ENCODE measurements around the gene KATNIP.

Gene KATNIP

GRCh38 chr16:27549746-27550581 lies at the start of gene KATNIP, which contains the start of gene GTF3C1:
Gene KATNIP, plus strand, starts transcription at chr16:27550144. Its CDS starts 27 bp downstream, at chr16:27550171.
Gene GTF3C1, minus strand, starts transcription at chr16:27549913. Its CDS starts 23 bp downstream, at chr16:27549890.
- peak; percentile 100 for DNase-seq

GRCh38 chr16:27500801-27501200 lies 49.1 kb upstream of the KATNIP start:
- no peak for DNase-seq

GRCh38 chr16:27503662-27504061 lies 46.3 kb upstream of the KATNIP start:
- no peak for DNase-seq

DNA sequence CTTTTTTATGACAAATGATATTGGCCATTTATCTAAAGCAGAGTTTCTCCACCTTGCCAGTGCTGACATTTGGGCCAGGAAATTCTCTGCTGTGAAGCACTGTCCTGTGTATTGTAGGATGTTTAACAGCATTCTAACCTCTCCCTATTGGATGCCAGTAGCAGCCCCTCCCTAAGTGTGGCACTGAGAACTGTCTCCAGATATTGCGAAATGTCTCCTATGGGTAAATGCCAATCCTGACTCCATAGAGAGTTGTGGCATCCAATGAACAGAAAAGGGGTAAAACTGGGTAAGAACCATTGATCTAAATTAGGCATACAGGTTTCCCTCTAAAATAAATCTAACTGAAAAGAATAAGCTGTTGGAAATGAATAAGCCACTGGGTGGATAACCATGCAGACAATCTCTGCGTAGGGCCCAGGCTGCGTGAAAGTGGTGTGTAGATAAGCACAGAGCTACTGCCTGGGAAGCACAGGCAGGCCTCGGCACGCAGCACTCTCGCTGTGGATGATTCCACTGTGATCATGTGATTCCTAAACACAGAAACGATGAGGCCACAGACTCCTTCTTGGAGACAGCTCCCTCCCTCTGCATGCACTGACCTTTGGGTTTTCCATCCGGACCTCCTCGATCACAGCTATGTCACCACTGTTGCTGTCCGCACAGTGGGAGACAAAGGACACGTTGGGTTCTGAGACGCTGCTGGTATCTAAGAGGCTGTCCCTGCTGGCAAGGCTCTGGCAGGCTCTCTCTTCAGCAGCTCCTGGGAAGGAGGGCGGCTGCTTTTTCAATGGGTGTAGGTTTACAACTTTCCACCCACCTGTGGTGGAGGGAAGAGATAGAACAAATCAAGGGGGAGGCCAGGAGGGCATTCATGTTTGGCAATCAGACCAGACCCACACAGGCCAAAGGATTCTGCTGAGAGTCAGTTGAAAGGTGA lies 44.4 kb upstream of the KATNIP start:
- no peak for DNase-seq

DNA sequence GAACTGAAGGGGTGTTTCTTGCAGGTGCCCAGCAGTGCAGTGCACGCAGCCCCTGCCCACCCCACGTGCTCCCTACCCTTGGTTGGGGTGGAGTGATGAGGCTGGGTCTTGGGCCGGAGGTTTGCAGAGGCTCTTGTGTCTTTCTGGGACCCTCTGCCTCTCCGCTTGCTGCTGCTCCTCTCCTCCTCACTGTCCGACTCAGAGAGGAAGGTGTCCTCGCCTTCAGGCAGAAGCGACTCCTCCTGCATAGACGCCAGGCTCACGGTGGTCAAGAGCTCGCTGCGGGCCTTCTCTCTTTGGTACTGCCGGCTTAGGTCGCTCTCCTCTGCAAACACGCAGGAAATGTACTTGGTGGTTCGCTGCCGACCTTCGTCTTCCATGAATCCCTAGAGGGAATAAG lies 43.2 kb upstream of the KATNIP start:
- DNase-seq = no peak

- DNase-seq = no peak
These were observed 41.5 kb upstream of the KATNIP start for GRCh38 chr16:27508476-27508875.

- no peak for DNase-seq
These were observed 38.1 kb upstream of the KATNIP start for GRCh38 chr16:27511657-27512448.

DNA sequence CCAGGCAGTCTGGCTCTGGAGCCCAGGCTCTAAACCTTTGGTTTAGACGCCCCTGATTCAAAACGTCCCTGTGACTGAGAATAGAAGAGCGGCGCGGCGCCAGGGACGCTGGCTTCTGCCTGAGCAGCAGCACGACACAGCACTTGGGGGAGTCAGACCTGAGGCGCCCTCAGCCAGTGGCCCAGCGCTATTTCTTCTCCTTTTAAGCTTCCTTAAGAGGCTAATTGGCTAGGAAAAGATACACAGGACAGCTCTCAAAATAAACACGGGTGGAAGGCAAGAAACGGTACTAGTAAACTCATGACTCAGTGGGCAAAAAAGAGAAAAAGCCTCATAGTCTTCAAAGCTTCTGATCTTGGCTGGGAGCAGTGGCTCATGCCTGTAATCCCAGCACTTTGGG lies 35.1 kb upstream of the KATNIP start:
- no peak for DNase-seq

- peak; percentile 27 for DNase-seq
These were observed 34.0 kb upstream of the KATNIP start for GRCh38 chr16:27515874-27516353.

DNA sequence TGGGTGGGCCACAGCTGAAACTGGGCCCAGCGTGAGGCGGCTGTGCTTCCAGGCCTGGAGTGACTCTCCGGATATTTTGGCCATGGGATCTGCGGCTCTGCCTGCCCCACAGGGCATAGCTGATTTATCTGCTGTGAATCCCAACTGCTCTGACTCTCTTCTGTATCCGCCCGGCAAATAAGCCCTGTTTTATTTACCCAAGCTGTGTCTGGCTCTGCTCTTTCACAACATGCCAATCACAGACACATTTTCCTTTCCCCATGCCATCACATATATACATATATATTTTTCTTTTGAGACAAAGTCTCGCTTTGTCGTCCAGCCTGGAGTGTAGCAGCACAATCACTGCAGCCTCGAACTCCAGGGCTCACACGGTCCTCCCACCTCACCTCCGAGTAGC lies 33.6 kb upstream of the KATNIP start:
- no peak for DNase-seq

GRCh38 chr16:27517664-27518063 lies 32.3 kb upstream of the KATNIP start:
- no peak for DNase-seq

DNA sequence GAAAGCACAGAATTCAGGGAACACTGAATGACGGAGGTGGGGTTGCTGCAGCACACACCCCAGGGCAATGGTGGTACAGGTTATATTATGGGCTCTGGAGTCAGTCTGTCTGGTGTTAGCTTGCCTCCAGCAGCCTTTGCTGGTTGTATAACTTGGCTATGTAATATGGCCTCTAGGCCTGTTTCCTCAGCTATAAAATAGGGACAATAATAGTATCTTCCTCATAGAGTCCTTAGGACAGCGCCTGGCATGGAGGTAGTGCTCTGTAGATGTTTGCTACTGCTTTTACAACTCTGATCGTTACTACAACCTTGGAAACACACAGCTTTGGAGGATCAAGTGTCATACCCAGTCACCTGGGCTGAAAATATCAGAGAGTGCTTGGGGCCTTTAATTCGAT lies 31.7 kb upstream of the KATNIP start:
- DNase-seq = no peak

DNA sequence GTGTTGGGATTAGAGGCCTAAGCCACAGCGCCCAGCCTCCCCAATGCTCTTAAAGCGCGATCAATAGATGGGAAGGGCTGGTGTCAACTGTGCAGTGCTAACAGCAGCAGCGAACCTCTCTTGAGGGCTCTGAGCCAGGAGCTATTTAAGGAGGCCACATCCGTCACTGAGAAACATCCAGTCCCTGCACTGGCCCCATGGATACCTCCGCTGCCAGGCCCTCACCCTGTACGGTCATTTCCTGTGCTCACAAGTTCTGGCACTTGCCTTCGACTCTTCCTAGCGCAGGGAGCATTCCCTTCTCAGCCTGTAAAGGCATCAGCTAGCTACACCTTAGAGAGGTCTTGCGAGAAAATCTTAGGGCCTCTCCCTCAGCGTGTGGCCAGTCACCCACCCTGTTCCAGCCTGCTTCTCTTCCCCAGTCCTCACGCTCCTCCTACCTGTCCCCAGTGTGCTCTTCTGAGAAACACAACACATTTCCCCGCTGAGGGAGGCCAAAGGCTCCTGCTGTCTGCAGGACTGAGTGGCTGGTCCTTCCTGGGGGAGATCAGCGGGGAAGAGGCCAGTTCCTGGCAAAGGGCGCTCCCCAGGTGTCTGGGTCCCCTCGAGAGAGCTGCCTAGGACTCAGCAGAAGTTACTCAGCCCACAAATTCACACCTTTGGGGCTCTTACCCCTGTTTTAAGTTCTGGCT lies 28.8 kb upstream of the KATNIP start:
- no peak for DNase-seq

DNA sequence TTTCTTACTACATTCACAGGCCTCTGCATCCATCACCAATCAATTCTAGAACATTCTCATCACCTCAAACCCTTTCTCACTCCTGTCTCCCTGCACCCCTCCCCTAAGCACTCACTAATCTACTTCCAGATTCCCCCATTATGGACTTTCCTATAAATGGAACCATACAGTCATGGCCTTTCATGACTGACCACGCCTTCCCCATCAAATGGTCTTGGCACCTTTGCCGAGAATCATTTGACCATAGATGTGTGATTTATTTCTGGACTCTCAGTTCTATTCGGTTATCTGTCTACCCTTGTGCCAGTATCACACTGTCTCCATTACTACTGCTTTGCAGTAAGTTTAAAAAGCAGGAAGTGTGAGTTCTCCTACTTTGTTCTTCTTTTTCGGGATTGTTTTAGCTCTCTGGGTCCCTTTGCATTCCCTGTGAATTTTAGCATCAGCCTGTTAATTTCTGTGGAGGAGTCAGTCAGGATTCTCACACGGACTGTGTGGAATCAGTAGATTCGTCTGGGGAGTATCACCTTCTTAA lies 27.7 kb upstream of the KATNIP start:
- no peak for DNase-seq

GRCh38 chr16:27526180-27526579 lies 23.8 kb upstream of the KATNIP start:
- DNase-seq = no peak

DNA sequence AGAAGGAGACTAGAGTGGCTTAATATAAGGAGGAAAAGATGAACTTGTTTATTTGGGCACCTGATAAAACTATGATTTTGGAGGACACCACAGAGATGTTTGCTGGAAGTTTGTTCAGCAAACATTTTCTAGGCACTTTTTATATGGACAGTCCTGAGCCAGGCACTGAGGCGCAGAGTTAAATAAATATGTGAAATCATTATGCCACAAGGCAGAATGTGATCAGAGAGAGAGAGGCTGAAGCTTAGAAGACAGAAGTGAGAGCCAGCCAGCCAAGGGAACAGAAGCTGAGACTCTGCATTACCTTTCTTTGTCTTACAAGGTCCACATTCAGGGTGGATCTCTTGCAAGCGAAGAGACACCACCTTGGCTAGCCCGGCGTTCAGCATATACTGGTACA lies 21.6 kb upstream of the KATNIP start:
- no peak for DNase-seq

GRCh38 chr16:27529962-27530361 lies 20.0 kb upstream of the KATNIP start:
- no peak for DNase-seq

GRCh38 chr16:27531186-27531585 lies 18.8 kb upstream of the KATNIP start:
- no peak for DNase-seq

DNA sequence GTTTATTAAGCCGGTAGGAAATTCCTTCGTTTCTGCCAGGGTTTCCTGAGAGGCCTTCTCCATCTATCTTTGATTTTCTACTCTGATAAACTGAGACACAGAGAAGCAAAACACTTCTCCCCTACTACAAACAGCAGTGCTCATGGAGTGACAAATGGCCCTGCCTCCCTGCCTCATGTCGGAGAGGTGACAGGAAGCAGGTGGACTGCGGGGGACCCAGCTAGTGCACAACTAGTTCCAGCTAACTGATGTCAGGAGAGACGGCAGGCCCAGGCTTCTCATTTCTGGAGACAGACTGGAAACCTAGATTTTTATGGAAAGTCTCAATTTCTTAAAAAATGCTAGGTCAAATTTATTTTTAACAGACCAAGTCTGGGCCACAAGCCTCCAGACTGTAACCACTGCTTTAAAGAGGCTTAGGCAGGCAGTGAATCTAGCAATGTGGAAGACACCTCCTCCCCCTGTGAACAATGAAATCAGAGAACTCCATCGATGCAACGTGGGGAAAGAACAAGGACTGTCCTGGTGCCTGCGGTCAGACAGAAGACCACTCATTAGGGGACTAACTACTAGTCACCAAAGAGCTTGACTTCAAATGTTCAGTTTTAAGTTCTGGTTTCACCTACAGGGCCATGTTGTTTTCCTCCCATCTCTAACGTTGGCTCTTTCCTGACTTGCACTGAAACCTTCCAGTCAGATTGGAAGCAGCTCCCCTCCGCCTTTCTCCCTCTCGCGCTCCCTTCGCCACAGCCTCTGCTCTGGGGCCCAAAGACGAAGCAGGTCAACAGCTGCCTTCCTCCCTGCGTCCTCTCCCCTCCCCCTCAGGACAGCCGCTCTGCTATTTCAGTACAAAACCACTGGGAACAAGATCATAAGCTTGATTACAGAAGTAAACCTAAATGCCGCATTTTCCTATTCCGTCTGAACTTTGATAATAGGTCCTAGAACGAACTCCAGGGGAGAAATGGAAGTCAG lies 17.8 kb upstream of the KATNIP start:
- no peak for DNase-seq

GRCh38 chr16:27534256-27534655 lies 15.7 kb upstream of the KATNIP start:
- no peak for DNase-seq

DNA sequence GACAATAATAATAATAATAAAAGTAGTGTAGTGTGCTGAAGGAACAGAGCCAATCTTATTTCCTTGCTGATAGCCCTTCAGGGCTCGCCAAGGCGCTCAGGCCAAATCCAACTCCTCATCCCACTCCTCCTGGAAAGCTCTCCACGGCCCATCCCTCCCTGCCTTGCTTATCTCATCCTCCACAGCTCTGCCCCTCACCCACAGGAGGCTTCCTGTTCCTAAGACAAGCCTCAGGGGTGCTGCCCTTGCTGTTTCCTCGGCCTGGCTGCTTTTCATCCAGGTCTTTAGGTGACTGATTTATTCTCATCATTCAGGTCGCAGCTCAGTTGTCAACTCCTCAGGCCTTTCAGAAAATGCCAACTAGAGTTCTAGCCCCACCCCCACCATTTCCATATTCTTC lies 11.4 kb upstream of the KATNIP start:
- no peak for DNase-seq

All from activated naive CD4-positive, alpha-beta T cell treated with anti-CD3 and anti-CD28 coated beads, Interleukin-2, amount 50 U/mL, for 16 hours (primary cell).